Stimulated activated naive CD4-positive, alpha-beta T cell (primary cell): ENCODE measurements around the gene SMC1B.
A peak's percentile ranks its signal among the peaks of the same experiment; 100 is the strongest.
"Not testable (repeated sequence)": the region's sequence is repeated elsewhere in the genome, so short reads cannot be mapped to it uniquely, and the experiment has no call there.

ENCODE experiments used
- DNase-seq, 6 experiments: peaks; one replicate each; lab custom pipeline; 2025; lab: John Stamatoyannopoulos, UW

Gene SMC1B

DNA sequence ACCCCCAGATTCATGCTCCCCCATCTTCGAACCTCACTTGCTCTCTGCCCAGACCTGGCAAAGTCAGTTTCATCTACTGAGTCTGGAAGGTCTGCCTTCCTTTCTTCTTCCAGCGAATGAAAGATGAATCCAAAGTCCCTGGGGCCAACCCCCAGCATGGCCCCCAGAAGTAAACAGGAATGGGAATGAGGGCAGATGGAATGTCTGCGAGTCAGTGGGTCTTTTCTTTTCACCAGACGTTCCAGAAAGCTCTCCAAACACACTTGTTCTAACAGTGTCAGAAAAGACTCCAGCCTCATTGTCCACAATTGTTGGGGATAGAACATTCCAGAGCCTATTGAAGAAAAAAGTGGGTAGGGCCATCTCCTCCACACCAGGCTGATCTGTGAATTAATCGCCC is 28.7 kb upstream of the SMC1B start:
- DNase-seq = no peak

DNA sequence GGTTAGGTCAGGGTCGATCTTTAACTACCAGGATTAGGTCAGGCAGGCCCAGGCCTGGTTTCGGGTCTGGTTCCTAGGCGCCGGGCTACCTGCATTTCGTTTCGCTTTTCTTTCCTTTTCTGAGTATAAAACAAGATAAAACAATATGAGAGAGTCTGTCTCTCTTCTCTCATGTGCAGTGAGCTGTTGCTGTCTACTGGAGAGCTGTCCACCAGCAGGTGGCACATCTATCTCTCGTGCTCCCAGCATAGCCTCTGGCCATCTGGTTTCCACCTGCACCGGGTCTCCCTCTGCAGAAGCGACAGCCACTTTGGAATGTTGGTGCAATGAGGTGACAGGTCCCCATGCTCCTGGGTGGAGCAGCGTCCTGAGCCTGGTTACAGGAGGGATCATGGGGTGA is 27.7 kb upstream of the SMC1B start:
- peak in 5 of 6 experiments; percentile 4 to 51 (median 29) for DNase-seq

DNA sequence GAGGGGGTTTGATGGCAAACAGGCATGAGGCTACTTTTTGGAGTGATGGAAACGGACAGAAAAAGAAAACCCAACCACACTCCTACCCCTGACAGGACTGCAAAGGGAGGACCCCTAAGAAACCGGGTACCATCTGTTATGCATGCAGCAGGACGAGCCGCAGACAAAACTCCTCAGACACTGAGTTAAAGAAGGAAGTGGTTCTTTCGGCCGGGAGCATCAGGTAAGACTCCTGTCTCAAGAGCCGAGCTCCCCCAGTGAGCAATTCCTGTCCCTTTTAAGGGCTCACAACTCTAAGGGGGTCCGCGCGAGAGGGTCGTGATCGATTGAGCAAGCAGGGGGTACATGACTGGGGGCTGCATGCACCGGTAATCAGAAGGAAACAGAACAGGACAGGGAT is 27.3 kb upstream of the SMC1B start:
- DNase-seq = not testable (repeated sequence)

DNA sequence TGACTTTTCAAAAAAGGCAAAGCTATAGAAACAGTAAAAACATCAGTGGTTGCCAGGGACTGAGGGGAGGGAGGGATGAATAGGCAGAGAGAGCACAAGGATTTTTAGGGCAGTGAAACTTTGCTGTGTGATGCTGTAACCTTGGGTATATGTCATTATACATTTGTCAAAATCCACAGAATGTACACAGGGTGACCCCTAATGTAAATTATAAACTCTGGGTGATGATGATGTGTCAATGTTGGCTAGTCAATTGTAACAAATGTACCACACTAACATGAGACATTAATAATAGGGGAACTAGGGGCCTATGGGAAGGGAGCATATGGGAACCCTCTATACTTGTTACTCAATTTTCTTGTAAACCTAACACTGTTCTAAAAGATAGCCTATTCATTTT is 24.9 kb upstream of the SMC1B start:
- no peak for DNase-seq

DNA sequence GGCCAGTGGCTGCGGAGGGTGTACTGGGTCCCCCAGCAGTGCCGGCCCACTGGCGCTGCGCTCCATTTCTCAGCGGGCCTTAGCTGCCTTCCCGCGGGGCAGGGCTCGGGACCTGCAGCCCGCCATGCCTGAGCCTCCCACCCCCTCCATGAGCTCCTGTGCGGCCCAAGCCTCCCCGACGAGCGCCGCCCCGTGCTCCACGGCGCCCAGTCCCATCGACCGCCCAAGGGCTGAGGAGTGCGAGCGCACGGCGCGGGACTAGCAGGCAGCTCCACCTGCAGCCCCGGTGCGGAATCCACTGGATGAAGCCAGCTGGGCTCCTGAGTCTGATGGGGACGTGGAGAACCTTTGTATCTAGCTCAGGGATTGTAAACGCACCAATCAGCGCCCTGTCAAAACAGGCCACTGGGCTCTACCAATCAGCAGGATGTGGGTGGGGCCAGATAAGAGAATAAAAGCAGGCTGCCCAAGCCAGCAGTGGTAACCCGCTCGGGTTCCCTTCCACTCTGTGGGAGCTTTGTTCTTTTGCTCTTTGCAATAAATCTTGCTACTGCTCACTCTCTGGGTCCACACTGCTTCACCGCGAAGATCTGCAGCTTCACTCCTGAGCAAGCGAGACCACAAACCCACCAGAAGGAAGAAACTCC is 23.6 kb upstream of the SMC1B start:
- DNase-seq = peak in 3 of 6 experiments; percentile 17 to 29 (median 24)

DNA sequence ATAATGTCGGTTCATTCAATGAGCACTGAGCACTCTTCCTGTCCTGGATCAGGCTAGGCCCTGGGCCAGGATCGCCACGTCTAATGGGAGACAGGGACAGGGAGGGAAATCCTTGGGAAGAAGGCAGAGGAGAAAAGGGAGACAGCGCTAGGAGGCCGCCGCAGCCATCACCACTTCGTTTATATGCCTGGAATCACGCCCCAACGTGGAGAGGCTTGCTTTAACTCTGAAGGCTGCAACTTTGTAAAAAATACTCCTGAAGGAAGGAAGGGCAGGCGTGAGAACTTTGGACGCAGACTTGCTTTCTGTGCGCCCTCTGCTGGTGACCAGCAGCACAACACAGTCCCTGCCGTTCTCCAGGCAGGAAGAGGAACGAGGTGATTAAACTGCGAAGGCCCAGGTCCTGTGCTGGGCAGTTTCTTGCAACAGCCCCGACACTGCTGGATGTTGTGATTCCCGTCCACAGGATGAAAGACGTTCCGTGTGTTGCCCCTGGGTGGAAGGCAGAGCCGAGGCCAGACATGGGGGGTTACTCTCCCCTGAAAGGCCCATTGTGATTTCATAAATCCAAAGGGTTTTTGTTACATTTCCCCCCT is 22.2 kb upstream of the SMC1B start:
- DNase-seq = peak; percentile 54 to 84 (median 74)

DNA sequence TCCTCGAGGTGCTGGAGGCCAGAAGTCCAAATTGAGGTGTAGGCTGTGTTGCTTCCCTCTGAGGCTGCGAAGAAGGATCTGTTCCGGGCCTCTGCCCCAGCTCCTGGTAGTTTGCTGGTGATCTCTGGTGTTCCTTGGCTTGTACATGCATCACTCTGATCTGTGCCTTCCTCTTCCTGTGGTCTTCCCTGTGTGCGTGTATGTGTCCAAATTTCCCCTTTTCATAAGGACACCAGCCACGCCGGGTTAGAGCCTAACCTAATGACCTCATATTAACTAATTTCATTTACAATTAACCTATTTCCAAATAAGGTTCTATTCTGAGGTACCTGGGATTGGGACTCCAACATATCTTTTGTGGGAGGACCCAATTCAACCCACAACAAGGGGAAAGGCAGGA is 21.6 kb upstream of the SMC1B start:
- no peak for DNase-seq

DNA sequence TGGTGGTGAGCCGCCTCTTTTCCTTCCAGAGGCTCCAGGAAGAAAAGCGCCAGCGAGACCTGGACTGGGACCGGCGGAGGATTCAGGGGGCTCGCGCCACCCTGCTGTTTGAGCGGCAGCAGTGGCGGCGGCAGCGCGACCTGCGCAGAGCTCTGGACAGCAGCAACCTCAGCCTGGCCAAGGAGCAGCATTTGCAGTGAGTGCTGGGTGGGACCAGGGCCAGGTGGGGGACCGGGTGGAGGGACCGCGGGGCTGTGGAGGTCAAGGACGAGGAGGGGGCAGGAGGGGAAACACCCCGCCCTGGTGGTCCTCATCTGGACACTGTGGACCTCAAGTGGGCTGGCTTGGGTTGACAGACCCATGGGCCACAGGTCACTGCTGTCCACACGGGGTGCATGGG is 17.5 kb upstream of the SMC1B start:
- DNase-seq = no peak

DNA sequence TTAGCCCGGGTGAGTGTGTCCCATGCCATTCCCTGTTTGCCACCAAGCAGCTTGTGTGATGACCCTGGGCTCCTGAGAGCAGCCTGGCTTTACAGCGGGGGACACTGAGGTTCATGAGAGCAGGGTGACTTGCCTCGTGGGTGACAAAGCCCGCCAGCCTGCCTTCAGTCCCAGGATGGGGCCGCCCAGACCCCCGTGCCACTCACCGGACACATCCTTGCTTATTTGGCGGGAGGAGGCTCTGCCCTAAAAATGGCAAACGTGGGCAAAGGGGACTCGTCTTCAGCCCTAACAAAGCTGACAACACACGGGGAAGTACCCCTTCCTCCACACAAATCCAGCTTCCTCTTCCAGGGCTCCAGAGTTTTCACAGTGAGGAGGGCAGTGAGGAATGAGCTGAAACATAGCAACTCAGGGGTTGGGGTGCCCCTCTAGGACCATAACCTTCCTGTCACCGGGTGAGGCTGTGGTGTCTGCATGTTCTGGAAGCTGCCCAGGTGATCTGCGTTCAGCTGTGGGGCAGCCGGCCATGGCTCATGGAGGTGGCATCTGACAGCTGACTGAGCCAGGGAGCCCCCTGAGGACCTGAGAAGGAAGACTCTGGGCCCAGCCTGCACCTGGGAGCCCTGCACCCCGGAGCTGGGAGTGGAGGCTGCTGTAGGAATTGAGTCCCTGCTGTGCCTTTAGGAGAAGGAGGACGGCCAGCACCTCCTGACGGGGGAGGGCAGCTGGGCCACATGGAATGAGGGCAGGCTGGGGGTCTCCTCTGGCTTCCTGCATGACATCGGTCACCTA is 16.8 kb upstream of the SMC1B start:
- DNase-seq = no peak

DNA sequence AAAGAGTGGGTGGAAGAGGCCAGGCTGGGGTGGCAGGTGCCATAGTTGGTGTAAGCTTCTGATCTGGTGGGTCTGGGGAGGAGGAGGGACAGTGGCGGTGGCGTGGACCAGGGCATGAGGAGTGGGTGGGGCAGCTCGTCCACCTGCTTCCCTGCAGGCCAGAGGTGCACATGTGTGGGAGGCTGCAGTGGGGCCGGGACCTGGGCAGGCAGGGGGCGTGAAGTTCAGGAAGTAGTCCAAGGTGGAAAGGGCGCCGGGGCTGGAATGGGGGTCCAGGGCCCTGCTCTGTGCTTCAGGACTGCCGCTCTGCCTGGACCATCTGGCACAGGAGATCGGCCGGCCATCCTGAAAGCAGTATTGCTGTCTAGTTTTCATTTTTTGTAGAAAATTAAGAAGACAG is 16.0 kb upstream of the SMC1B start:
- DNase-seq = no peak

DNA sequence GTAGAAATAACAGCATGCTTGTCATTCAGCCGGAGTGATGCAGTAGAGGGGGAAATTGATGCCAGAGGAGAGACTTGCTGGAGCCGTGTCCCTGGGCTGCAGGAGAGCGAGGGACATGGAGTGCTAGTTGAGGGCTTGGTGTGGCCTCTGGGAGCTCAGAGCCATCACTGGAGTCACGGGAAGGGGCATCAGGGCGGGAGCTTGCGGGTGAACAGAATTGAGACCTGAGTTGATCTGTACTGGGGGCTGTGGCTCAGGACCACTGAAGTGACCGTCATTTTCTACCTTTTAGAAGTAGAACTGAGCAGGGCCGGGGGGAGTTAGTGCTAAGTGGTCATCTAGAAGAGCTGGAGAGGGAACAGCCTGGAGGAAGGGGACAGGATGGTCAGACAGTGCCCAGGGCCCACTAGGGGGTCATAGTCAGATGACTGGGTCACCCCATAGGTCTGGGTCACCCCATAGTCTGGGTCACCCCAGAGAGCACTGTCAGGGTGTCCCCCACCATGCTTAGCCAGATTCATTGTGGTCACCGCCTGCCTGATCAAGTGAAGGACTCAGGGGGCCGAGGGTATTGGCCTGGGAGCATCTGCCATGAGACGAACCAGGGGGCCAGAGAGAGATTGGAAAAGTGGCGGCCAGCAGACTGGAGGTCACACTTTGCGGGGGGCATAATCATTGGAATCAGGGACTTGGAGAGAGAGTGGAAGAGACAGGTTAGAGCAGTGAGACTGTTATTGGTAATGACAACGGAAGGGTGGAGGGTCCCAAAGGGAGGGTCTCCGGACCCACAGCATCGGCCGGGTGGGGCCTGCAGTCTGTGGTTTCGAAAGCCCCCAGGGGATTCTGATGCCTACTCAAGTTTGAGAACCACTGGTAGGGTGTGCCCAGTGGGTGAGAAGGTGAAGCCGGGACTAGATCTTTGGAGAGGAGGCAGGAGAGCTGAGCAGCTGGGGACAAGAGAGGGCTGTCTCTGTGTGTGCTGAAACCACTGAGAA is 15.3 kb upstream of the SMC1B start:
- DNase-seq = no peak

DNA sequence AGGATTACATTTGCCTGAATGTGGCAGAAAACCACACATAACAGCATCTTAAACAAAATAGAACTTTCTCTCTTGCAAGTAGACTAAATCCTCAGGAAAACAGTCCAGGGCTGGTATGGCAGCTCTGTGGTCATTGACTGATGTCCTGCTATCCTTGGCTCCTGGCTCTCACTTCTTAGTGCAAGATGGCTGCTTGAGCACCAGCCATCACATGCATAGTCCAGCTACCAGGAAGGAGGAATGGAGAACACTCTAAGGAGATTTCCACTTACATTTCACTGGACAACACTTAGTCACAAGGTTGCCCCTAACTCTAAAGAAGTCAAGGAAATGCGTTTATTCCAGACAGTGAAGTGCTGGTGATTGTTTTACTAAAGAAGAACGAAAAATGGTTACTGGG is 13.7 kb upstream of the SMC1B start:
- no peak for DNase-seq

DNA sequence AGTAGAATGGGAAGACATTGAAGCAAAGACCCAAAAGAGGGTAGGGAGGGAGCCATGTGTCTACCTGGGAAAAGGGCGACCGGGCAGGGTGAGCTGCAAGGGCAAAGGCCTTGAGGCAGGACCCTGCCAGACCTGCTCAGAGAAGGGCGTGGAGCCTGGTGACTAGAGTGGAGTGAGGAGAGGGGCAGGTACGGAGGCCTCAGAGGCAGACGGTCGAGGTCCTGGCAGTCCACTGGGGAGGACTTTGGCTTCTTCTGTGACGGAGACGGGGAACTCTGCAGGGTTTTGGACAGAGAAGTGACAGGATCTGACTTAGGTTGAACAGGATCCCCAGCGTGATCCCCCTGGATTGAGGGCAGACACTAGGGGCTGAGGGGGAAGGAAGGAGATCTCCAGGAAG is 13.0 kb upstream of the SMC1B start:
- DNase-seq = no peak

DNA sequence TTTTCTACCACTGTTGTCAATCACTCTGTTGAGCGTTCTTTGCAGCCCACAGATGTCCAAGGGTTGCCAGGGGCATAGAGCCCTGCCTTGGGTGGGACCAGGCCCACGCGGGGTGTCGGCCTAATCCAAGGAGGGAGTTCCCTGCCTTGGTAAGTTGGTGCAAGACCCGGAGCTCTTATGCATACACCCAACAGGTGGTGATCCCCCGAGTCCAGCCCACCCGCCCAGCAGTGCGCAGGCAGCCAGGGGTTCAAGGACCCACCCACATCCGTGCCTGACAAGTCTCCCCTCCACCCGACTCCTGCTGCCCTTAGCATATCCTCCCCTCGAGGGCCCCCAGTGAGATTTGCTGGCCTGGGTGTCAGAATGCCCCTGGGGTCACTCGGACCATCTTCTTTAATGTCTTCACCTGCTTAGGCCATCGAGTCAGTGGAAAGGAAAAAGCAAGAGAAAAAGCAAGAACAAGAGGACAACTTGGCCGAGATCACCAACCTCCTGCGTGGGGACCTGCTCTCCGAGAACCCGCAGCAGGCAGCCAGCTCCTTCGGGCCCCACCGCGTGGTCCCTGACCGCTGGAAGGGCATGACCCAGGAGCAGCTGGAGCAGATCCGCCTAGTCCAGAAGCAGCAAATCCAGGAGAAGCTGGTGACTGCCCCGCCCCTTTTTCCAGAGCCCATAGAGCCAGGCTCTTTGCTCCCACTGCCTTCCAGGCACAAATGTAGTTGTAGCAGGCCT is 12.3 kb upstream of the SMC1B start:
- no peak for DNase-seq

DNA sequence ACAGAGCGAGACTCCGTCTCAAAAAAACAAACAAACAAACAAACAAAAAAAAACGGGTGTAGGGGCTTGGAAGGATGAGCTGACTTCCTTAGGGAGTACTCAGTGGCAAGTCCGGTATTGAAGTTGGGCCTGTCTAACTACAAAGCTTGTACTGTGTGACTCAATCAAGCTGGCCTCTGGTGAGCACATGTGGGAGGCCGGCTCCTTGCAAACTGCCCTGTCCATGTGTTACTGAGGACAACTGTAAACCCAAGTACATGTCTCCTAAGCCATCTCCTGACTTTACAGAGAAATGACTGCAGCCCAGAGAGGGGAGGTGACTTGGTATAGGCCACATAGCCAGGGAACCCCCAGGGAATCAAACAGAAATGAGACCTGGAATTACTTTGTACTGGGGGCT is 11.7 kb upstream of the SMC1B start:
- no peak for DNase-seq

DNA sequence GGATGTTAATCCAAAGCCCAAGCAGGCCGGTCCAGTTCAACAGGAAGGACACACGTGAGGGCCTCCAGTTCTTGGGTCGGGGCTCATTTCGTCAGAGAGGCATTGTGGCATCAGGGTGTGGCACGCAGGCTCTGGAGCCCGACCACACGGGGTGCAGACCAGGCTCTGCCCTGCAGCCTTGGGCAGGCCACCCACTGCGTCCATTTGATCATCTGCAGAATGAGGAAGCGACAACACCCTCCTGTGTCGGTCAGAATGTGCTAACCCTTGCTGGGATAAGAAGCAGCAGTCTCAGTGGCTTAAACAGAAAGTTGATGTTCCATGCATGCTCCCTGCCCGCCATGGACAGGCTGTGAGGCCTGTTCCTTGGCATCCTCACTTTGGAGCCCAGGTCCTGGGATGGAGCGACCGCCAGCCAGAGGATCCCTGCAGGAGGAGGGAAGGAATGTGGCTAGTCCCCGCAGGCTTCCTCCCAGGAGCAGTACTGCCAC is 10.9 kb upstream of the SMC1B start:
- DNase-seq = no peak

DNA sequence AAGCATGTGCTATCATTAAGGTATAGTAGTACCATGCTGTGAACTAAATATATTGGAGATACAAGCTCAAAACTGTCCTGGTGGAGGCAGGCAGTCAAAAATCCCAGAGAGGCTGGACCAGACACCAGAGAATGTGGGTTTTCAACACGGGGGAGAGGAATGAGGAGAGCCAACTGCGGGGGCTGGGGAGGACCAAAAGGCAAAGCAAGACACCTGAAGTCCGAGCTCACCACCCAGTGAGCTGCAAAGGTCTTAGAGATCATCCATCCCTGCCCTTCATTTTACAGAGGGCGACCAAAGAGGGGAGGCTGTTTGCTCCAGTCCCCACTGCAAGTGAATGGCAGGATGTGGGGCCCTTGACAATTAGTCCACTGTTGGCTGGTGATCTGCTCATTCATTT is 10.1 kb upstream of the SMC1B start:
- no peak for DNase-seq

DNA sequence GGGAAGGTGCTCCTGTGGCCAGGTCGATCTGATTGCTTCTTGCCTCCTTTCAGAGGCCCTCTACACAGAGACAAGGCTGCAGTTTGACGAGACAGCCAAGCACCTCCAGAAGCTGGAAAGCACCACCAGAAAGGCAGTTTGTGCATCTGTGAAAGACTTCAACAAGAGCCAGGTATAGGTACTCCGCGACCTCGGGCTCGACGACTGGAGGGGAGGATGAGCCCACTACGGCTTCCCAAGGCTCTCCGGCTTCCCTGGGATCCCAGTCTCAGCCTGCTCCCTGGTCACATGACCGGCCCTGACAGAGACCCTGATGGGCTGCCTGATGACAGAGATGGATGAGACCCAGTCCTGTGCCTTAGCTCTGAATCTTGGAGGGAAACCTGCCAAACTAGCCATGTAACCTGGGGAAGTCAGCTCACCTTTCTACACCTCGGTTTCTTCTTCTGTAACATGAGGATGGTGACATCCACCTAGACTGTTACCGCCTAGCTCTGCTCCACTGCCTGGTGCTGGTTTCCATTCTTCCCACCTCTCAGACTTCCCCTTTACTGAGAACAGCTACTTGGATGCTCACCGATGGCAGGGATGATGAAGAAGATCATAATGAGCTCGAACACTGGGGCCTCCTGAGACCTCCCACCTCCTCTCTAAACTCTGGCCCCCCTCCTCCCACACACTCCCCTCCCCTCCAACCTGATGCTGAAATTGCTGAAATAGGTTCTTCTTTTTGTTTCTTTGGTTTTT is 9.0 kb upstream of the SMC1B start:
- no peak for DNase-seq

DNA sequence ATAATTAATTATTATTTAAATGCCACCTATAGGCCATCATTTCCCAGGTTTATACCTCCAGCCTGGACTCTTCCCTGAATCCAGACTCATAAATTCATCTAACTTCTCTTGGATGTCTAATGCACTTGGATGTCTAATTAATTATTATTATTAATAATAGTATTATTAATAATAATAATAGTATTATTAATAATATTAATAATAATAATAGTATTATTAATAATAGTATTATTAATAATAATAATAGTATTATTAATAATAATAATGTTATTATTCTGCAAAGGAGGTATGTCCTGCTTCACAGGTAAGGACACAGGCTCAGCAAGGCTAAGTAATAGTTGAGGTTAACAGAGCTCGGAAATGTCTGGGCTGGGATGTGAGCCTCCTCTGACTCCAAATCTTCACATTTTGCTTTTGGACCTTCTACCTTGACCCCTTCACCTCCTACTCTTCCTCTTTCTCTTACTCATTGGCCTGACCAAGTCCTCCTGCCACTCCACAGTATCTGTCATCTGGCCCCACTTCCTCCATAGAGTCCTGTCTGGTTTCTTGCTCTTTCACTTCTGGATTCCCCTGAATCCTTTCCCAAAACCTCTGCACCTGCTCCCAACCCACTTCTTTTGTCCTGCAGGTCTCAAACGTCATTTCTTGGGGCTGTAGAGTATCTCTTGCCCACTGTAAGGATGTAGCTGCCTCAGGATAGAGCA is 8.1 kb upstream of the SMC1B start:
- DNase-seq = no peak

DNA sequence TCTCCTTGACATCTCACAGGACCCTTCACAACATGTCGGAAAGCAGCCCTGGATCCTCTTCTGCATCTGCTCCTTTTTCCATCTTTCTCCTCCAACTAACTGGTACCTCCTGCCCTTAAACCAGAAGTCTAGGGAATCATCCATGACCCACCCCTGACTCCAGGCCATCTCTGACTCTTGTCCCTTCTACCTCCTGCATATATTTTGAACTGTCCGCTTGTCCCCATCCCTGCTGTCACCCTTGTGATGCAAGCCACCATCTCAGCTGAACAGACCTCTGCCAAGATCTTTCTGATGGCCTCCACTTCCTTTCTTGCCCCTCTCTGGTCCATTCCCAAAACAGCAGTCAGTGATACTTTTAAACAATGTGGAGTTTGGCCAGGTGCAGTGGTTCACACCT is 7.1 kb upstream of the SMC1B start:
- no peak for DNase-seq
